Measurements from ENCODE around the gene TXNDC2.

DNA sequence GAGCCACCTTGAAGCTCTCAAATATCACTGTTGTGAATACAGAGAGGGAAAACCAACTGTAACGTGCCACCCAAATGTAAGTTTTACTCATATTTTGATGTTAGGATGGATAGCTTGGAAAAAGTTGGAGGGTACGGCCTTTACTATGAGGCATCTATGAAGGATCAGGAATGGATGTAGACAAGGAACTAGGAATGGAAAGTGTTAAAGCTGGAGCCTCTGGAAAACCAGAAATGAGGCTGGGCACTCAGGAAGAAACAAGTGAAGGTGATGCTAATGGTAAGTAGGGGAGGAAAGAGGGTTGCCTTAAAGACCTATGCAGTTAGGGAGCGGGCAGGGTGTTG, 204 bp downstream of the TXNDC2 start:
- TF ChIP-seq, protein P1, sequence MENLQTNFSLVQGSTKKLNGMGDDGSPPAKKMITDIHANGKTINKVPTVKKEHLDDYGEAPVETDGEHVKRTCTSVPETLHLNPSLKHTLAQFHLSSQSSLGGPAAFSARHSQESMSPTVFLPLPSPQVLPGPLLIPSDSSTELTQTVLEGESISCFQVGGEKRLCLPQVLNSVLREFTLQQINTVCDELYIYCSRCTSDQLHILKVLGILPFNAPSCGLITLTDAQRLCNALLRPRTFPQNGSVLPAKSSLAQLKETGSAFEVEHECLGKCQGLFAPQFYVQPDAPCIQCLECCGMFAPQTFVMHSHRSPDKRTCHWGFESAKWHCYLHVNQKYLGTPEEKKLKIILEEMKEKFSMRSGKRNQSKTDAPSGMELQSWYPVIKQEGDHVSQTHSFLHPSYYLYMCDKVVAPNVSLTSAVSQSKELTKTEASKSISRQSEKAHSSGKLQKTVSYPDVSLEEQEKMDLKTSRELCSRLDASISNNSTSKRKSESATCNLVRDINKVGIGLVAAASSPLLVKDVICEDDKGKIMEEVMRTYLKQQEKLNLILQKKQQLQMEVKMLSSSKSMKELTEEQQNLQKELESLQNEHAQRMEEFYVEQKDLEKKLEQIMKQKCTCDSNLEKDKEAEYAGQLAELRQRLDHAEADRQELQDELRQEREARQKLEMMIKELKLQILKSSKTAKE (IDR thresholded peaks at IDR 0.05; ENCODE audit: low read depth, poor library complexity, severe bottlenecking), result no peak
- no peak for TF ChIP-seq CTCF (IDR thresholded peaks at IDR 0.05 in 2 of 3, conservative IDR thresholded peaks at IDR 0.05 in 1 of 3; ENCODE audit: control insufficient read depth in 2 of 3, extremely low read depth in 1 of 3, insufficient read depth in 1 of 3, low read depth in 3 of 3, low read length in 3 of 3)
- TF ChIP-seq, protein P2, sequence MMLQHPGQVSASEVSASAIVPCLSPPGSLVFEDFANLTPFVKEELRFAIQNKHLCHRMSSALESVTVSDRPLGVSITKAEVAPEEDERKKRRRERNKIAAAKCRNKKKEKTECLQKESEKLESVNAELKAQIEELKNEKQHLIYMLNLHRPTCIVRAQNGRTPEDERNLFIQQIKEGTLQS (IDR thresholded peaks at IDR 0.05; ENCODE audit: borderline replicate concordance, extremely low read depth, low read depth, low read length), result no peak
- no peak for TF ChIP-seq MYC (IDR thresholded peaks at IDR 0.05; ENCODE audit: insufficient read depth, insufficient read length, insufficient replicate concordance, low read length, severe bottlenecking)
- no peak for TF ChIP-seq YY1 (IDR thresholded peaks at IDR 0.05; ENCODE audit: low read depth, low read length)
